Activated naive CD4-positive, alpha-beta T cell (primary cell): ENCODE data around the gene CHERP.
A peak's percentile ranks its signal among the peaks of the same experiment; 100 is the strongest.
"Not testable (repeated sequence)": the region's sequence is repeated elsewhere in the genome, so short reads cannot be mapped to it uniquely, and the experiment has no call there.

Experiments
- DNase-seq, 4 experiments: peaks; one replicate each; lab custom pipeline; 2025; lab: John Stamatoyannopoulos, UW

Gene CHERP

DNA sequence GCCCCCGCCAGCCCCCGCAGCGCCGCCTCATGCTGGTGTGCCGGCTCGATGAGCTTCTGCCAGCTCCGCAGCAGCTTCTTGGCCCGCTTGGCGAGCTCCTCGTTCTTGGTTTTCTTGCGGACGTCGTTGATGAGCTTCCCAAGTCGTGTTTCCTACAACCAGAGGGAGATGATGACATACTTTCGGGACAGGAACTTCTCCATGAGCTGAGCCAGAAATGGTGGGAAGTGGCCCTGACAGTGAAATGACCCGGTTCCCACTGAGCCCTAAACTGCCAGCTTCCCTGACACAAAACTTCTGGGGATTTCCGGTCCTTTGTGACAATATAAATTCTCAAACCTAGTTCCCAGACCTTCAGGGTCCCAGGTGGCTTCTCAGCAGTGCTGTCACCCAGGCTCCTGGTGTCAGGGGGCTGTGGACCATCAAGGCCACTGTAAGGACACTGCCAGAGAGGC, 35.3 kb upstream of the CHERP start:
- DNase-seq: no peak

DNA sequence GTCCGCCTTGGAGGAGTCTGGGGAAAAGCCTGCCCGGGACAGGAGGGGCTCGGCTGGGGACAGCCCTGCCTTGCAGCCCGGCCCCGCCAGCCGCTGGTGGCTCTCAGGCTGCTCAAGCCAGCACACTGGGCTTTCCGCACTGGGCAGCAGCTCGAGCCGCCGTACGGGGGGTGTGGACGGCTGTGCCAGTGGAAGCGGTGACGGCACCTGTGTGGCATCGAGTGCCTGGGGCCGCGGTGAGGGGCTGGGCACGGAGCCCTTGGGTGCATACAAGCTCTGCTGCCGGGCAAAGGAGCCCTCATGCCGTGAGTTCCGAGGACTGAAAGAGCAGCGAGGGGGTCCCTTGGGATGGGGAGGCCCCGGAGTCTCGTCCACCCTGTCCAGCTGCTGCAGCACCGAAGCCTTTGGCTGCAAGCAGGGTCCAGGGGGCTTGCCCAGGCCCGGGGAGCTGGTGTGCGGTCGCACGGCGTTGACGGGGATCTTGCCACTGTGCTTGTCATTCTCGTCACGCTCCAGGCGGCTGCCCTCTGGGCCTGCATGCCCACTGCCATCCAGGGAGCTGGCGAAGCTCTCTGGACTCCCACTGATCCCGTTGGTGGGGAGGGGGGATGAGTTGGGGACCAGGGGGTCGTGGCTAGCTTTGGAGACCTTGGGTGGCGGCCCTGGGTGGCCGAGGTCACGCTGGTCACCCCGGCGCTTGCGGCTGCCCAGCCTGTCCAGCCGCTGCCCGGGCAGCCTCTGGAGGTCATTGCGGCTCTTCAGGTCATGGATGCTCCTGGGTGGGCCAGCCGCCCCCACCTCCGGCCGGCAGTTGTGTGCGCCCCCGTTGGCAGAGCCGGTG, 34.7 kb upstream of the CHERP start:
- no peak for DNase-seq

DNA sequence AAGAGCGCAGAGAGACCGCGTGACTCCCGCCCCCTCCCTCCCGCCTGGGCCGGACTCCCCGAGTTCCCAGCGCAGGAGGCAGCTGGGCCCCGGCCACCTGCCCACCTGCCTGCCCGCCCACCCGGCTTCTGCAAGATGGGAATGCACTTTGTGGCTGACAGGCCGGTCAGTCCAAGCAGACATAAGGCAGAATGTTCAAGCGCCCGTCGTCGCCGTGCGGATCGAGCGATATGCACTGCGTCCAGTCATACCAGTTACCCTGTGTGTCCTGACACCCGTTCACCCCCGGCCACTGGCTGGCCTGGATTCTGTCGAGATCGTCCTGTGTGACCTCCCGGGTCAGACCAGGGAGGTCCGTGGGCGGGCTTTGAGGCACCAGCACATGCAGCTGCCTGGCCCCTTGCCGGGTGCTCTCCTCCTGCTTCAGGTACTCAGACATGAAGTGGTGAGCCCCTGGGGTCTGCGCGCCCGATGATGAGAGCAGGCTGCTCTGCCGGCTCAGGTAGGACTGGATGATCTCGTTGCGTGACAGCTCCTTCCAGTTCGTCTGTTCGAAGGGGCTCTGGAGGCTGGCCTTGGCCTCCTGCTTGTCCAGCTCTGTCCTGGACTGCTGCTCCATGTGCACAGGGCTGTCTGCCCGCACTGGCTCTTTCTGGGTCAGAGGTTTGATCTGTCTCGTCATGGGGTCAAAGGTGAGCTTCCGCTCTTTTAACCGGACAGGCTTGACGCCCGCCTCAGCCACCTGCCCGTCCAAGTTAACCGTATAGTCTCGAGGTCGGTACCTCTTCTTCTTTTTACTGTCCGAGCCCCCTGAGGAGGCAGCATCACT, 33.8 kb upstream of the CHERP start:
- no peak for DNase-seq

DNA sequence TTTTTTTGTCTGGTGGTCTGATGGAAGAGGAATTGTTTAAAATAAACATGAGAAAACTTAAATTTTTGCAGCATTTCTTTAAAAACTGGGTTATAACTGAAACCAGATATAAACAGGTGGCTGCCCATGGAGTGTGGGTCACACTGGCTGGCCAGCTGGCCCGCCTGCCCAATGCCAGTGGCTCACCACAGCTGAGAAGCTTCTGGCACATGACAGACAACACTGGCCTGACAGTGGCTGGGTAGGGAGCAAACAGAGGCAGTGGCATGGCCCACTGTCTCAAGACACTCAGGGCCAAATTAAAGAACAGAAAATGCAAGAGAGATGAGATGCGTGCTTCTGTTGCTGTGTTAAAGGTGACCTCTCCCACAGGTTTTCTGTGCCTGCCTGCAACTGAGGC, 33.0 kb upstream of the CHERP start:
- DNase-seq: no peak

DNA sequence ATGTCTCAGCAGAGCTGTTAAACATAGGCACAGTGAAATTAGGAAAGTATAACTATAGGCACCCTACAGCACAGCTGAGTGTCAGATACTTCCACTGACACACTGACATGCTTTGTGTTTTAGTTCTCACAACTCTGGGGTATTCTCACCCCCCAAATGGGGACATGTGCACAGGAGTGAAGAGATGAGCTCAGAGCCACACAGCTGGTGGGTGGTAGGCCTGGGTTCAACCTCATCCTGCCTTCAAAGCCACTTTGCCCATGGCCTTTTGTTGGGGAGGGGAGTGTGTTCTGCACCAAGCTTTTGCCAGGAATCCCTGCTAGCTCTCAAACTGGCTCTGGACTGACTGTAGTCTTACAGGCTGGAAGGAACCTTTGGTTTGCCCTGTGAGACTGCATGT, 31.7 kb upstream of the CHERP start:
- no peak for DNase-seq

DNA sequence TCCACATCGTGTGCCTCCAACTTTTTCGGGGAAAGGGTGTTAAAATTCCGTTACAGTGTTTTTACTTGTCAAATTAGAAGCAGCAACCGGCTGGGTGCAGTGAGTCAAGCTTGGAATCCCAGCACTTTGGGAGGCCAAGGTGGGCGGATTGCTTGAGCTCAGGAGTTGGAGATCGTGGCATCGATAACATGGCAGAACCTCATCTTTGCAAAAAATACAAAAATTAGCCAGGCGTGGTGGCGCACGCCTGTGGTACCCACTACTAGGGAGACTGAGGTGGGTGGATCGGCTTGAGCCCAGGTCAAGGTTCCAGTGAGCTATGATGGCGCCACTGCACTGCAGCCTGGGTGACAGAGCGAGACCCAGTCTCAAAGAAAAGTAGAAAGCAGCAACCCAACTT, 31.1 kb upstream of the CHERP start:
- no peak for DNase-seq

DNA sequence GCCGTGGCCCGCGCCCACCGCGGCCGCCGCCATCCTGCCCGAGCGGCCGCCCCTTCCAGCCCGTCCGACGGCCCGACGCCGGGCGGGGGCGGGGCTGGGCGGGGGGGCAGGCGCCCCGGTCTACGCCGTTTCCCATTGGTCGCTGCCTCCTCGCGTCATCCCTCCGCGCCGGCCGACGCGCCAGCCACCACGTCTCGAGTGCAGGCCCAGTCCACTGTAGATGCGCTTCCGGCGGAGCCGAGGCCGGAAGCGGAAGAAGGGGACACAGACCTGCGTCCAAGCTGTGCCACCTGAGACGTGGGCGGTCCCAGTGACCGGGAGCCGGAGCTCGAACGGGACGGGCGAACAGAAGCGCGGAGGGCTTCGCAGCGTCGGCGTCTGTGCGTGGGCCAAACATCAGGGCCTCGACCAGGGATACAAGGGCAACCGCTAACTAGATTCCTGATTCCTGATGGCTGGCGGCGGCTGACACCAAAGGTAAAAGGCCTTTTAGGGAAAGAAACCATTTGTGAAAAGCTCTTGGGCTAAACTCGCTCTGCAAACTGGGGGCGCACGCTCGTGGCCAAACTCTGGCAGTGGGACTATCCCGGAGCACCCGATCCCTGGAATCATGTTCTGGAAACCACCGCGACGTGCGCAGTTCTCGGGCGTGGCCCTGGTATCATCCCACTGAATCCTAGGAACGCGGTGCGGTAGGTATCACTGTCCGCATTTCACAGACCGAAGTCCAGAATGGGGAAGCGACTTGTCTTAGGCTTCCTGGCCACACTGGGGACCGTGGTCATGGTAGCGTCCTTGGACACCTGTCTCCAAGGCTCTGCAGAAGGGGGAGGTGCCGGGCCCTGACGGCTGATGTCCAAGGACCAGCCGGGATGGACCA, 30.3 kb upstream of the CHERP start, which contains the start of gene SLC35E1:
TSS of gene SLC35E1 (minus strand) at position 84 of the 880 bp plus-strand sequence. CDS start at position 33, 51 bp downstream.
- peak; percentile 72 to 83 (median 76) for DNase-seq

DNA sequence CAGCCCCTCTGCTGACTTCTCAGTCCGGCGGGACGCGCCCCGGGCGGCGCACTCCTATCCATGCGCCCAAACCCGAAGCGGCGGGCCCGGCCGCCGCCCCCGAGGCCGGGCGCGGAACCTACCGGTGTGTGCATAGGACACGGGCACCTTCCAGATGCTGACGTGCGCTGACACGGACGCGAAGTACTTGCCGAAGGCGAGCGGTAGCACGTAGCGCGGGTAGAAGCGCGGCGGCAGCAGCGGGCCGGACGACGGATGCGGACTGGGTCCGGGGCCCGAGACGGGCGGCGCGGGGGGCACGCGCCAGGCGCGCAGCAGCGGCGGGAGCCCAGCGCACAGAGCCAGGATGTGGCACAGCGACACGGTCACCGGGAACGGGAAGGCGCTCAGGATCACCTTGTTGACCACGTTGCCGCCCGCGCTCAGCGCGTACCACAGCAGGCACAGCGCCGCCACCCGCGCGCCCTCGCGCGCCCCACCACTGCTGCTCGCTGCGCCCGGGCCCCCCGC, 29.6 kb upstream of the CHERP start:
- peak in 1 of 4 experiments; percentile 40 for DNase-seq

DNA sequence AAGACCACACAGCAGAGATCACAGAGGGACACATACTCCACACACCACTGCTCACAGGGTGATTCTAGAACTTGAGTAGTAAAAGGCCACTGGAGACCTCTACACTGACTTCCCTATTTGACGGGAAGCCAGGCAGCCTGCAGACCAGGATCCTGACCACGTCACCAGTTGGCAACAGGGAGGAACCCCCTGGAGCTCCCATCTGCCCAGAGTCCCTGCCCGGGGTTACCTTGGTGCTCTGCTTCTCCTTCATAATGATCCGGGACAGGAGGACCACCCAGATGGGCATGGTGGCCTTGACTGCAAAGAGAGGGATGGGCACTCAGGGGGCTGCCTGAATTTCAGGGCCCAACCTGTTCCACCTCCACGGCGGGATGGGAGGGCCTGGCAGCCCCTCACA, 29.0 kb upstream of the CHERP start:
- DNase-seq: no peak

DNA sequence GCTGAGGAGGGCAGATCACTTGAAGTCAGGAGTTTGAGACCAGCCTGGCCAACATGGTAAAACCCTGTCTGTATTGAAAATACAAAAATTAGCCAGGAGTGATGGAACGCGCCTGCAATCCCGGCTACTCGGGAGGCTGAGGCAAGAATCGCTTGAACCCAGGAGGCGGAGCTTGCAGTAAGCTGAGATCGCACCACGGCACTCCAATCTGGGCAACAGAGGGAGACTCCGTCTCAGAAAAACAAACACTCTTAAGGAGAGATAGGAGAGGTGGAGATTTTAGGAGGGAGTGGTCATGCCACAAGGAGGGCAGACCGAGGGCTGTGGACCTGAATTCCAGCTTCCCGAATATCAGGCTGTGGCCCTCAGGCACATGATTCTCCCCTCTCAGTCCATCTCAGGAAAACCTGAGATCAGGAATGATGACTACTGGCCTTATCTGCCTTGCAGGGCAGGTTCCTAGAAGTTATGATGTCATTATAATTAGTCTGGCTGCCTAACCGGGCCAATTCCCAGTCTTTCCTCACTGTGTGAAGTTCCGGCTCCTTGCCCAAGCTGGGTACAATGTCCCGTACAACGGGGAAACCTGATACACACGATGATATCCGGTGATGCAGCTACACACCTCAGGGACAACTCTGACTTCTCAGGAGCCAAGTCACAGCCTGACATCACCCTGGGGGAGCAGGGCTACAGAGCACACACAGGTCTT, 27.5 kb upstream of the CHERP start:
- DNase-seq: no peak

DNA sequence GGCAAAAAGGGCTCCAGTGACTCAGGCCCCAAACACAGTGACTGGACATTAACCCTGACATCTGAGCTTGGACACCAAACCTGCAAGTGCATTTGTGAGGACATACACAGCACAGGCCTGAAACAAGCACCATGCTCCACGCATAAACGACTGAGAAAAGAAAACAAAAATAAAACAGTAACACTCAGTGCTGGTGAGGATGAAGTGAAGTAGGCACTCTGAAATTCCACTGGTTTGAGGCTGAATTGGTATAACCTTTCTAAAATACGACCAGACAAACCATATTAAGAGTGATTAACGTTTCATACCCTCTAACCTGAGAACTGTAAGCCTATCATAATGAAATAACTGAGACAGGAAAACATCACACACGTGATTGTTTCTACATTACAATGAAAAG, 24.5 kb upstream of the CHERP start:
- no peak for DNase-seq

DNA sequence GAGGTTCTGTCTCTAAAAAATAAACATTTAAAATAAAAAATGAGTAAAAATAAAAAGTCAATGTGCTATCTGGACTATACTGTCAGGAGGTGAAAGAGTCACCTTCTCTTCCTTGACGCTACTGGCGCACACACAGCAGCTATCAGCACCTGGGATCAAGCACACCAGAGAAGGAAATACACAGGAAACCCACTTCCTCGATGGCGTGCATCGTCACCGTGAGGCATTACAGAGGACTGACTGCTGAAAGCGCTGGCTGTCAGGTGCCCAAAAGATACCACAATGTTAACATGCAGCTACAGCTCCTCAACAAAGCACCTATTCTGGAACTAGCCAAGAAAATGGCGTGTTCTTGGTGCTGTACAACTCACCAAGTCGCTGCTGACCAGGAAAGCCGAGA, 23.9 kb upstream of the CHERP start:
- peak in 3 of 4 experiments; percentile 33 to 70 (median 57) for DNase-seq

DNA sequence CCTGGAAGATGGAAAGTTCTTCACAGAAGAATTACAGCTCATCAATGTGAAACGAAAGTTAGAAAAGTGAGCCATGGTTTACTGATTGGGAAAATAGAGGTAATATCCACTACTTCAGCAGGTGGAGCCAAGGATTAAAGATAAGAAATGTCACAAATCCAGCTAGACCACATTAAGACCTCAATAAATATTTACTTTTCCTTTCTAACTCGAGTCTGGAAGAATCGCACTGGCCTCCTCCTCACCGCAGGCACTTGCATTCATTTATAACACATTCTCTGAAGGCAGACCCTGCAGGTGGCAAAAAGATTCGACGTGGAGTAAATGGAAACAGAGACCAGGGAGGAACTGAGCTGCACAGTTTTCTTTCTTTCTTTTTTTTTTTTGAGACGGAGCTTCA, 22.6 kb upstream of the CHERP start:
- DNase-seq: no peak

DNA sequence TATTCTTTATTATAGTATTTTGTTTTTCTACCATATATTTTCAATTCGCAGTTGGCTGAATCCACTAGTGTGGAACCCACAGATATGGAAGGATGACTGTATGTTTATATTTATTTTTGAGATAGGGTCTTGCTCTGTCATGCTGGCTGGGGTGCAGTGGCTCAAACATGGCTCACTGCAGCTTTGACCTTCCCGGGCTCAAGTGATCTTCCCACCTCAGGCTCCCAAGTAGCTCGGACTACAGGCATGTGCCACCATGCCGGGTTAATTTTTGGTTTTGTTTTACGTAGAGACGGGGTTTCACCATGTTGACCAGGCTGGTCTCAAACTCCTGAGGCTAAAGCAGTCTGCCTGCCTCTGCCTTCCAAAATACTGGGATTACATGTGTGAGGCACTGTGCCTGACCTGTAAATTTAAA, 20.4 kb upstream of the CHERP start:
- no peak for DNase-seq

DNA sequence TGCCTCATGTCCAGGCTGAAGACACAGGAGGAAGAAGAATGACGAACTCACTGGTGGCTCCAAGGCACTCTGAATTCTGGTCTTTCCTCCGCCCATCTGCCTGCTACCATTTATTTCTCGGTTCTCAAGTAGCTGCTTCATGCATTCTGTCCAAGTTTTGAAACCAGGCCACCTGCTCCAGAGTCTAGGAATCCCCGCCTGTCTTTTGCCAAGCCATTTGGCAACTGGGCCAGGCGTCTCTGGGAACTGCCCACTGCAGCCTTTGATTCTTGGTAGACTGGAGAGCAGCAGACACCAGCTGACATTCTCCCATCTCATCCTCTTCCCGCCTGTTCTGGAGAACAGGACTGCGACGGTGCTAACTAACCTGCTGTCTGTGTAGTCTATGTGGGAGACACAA, 19.1 kb upstream of the CHERP start:
- DNase-seq: no peak

DNA sequence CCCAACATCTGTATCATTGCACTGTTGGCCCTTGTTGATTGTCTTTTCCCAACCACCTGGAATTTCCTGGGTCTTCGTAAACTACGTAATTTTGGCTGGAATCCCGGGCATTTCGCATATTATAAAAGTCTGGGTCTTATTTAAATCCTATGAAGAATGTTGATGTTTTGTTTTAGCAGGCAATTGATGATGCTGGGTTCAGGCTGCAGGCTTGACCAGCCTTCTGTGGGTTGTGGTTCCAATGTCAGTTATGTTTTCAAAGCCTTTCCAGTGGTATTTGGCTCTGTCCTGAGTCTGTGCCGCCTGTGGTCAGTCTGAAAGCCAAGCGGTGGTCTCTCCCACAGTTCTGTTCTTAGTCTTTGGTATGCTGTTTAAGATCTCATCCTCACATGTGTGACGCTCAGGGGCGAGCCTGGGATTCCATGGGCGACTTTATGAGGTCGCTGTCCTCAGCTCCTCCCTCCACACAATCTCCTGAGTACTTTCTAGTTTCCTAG, 17.6 kb upstream of the CHERP start:
- DNase-seq: no peak

DNA sequence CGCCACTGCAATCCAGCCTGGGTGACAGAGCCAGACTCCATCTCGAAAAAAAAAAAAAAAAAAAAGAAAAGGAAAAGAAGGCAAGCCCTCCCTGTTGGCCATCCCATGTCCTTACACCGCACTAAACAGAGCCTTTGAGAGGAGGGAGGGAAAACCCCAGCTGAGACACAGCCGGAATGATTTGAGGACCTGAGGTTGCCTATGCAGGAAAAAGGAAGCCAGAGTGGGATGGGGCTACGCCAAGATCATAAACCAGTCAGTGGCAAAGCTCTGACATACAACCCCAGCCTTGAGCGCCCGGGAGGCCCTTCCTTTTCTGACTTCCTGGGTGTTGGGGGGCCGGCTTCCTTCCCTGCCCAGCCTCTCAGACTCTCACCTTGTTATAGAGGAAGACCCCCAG, 12.5 kb upstream of the CHERP start:
- no peak for DNase-seq

DNA sequence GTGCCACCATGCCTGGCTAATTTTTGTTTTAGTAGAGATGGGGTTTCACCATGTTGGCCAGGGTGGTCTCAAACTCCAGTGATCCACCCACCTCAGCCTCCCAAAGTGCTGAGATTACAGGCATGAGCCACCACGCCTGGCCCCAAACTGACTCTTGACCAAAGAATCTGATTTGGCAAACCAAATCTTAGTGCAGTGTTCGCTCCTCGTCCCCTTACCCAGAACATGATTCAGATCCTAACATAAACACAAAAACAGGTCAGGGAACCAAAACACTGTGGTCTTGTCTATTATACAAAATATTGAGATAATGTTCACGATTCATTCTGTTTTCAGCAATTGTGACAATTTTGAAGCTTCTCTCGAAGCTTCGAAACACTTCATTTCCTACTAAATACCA, 9.7 kb upstream of the CHERP start:
- DNase-seq: not testable (repeated sequence)

DNA sequence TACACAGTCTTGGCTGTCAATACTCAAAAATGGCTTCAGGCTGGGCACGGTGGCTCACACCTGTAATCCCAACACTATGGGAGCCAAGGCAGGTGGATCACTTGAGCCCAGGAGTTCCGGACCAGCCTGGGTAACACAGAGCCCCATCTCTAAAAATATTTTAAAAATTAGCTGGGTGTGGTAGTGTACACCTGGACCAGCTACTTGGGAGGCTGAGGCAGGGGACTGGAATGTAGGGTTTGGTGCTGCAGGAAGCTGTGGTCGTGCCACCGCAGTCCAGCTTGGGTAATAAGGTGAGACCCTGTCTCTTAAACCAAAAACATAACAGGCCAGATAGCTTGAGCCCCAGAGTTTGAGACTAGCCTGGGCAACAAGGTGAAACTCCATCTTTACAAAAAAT, 6.7 kb upstream of the CHERP start:
- no peak for DNase-seq

DNA sequence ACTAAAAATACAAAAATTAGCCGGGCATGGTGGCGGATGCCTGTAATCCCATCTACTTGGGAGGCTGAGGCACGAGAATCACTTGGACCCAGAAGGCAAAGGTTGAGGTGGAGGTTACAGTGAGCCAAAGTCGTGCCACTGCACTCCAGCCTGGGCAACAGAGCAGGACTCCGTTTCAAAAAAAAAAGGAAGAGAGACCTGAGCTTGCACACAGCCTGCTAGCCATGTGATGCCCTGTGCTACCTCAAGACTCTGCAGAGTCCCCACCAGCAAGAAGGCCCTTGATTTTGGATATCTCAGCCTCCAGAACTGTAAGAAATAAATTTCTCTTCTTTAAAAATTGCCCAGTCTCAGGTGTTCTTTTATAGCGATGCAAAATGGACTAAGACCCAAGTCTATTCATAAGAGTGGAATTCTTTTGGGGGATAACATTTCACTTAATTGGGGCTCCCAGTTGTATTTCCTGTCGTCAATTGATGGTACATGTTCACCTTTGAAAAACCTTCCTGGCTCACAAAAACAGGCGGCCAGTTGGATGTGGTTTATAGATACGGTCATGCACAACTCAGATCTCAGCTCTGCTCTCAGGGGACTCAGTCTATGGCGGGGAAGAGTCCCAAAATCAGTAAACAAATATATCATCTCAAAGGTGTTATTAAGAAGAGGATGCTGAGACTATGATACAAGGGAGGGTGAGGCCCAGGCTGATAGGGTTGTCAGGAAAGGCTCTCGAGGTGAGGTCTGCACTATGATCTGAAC, 2.4 kb upstream of the CHERP start:
- DNase-seq: no peak
